Esophagus squamous epithelium (tissue), 4 donors: ENCODE results near the gene ABCB8.

Source experiments
- POLR2A ChIP-seq, 4 donors: fragments of 450-650 bp; IDR thresholded peaks; one replicate each; pipeline ENCODE4 v1.6.1; 2017; ENCODE audit warnings: antibody characterized with exemption in 4 of 4, mild to moderate bottlenecking in 4 of 4, moderate library complexity in 3 of 4
- TF ChIP-seq, protein P1 (sequence below), 6 experiments: fragments of 450-650 bp in 4 of 6; fragments of 200-600 bp in 2 of 6; sonication (generic) in 2 of 6; IDR thresholded peaks; one replicate each; pipeline ENCODE4 v1.5.1; 2016 to 2019; ENCODE audit warnings: antibody characterized with exemption in 6 of 6, mild to moderate bottlenecking in 4 of 6, moderate library complexity in 4 of 6

DNA sequence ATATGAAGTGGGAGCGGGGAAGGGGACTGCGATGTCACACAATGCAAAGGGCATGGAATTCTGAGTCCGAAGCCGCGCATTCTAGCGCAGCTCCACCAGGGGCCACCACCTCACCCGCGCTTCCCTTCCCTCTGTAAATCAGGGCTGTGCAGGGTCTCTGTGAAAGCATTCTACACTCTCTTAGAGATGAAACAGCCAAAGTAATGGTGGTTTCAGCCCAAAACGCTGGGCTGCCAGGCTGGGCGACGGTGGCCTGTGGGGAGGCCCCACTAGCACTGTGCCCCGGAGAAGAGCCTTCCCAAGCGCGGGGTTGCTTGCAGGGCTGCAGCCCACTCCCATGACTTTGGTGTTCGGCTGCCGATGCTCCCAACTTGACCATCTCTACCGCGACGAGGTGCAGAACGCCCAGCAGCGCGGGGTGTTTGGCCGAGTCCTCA, 15.3 kb upstream of the ABCB8 start:
- no peak for TF ChIP-seq POLR2A (IDR thresholded peaks at IDR 0.05)
- TF ChIP-seq, protein P1, sequence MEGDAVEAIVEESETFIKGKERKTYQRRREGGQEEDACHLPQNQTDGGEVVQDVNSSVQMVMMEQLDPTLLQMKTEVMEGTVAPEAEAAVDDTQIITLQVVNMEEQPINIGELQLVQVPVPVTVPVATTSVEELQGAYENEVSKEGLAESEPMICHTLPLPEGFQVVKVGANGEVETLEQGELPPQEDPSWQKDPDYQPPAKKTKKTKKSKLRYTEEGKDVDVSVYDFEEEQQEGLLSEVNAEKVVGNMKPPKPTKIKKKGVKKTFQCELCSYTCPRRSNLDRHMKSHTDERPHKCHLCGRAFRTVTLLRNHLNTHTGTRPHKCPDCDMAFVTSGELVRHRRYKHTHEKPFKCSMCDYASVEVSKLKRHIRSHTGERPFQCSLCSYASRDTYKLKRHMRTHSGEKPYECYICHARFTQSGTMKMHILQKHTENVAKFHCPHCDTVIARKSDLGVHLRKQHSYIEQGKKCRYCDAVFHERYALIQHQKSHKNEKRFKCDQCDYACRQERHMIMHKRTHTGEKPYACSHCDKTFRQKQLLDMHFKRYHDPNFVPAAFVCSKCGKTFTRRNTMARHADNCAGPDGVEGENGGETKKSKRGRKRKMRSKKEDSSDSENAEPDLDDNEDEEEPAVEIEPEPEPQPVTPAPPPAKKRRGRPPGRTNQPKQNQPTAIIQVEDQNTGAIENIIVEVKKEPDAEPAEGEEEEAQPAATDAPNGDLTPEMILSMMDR (IDR thresholded peaks at IDR 0.05), result peak in 4 of 6 experiments; percentile 27 to 51 (median 30)
